ENCODE results near the gene OCIAD1. TPM values are rescaled to one million over a fixed set of nuclear protein-coding genes. Genes with fewer than 3 reads are reported as not detected.
"Not testable (repeated sequence)": the region's sequence is repeated elsewhere in the genome, so short reads cannot be mapped to it uniquely, and the experiment has no call there.

OCIAD1 gene
- total RNA-seq, result 53.0 and 54.4 TPM in 2 replicates

GRCh38 chr4:48830706-48831531, at the start of gene OCIAD1:
Gene OCIAD1 (plus strand): TSS chr4:48831088. CDS start chr4:48832625, 1,537 bp downstream.
- peak; percentile 99 to 100 for DNase-seq (ENCODE audit: low read depth in 2 of 2)

- no peak for DNase-seq (ENCODE audit: low read depth in 2 of 2)
Measured at GRCh38 chr4:48781968-48782367, 48.9 kb upstream of the OCIAD1 start.

DNA sequence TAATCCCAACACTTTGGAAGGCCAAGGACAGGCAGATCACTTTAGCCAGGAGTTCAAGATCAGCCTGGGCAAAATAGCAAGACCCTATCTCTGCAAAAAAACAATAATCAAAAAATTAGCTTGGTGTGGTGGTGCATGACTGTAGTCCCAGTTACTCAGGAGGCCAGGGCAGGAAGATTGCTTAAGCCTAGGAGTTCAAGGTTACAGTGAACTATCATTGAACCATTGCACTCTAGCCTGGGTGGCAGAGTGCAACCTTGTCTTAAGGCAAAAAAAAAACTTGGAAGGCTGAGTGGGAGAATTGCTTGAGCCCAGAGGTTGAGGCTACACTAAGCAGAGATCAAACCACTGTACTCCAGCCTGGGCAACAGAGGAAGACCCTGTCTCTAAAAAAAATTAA, 45.6 kb upstream of the OCIAD1 start:
- no peak for DNase-seq (ENCODE audit: low read depth in 2 of 2)

GRCh38 chr4:48786549-48786948, 44.3 kb upstream of the OCIAD1 start:
- no peak for DNase-seq (ENCODE audit: low read depth in 2 of 2)

GRCh38 chr4:48787056-48787455, 43.8 kb upstream of the OCIAD1 start:
- no peak for DNase-seq (ENCODE audit: low read depth in 2 of 2)

- DNase-seq (ENCODE audit: low read depth in 2 of 2), result no peak
Measured at GRCh38 chr4:48790561-48790960, 40.3 kb upstream of the OCIAD1 start.

- no peak for DNase-seq (ENCODE audit: low read depth in 2 of 2)
Measured at GRCh38 chr4:48791313-48791712, 39.6 kb upstream of the OCIAD1 start.

DNA sequence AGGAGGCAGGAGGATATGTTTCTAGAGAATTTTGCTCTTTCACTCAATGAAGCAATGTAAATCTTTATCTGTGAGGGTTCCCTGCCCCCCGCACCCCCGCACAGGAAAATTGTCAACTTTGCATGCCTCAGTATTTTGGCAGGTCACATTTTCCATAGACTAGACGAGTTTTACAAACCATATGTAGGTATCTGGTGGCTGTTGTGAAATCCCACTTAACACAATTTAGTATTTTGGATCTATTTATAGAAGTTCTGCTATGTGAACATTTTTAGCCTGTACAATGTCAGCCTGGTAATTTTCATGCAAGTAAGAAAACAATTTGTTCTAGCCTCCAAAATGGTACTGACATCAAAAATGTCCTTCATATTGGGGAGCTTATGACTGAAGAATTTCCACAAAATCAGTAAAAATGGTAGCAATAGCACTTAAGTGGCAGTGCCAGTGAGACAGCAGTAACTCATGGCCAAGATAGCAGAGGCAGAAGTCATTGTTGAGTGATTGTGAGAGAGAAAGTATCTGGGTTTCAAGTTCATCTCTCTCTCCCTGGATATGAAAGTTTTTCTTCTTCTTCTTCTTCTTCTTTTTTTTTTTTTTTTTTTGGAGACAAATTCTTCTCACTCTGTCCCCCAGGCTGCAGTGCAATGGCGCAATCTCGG, 38.4 kb upstream of the OCIAD1 start:
- peak in 1 of 2 donors; percentile 46 for DNase-seq (ENCODE audit: low read depth in 2 of 2)

GRCh38 chr4:48795108-48795507, 35.8 kb upstream of the OCIAD1 start:
- DNase-seq (ENCODE audit: low read depth in 2 of 2), result no peak

- DNase-seq (ENCODE audit: low read depth in 2 of 2), result no peak
Measured at GRCh38 chr4:48796191-48796926, 34.5 kb upstream of the OCIAD1 start.

DNA sequence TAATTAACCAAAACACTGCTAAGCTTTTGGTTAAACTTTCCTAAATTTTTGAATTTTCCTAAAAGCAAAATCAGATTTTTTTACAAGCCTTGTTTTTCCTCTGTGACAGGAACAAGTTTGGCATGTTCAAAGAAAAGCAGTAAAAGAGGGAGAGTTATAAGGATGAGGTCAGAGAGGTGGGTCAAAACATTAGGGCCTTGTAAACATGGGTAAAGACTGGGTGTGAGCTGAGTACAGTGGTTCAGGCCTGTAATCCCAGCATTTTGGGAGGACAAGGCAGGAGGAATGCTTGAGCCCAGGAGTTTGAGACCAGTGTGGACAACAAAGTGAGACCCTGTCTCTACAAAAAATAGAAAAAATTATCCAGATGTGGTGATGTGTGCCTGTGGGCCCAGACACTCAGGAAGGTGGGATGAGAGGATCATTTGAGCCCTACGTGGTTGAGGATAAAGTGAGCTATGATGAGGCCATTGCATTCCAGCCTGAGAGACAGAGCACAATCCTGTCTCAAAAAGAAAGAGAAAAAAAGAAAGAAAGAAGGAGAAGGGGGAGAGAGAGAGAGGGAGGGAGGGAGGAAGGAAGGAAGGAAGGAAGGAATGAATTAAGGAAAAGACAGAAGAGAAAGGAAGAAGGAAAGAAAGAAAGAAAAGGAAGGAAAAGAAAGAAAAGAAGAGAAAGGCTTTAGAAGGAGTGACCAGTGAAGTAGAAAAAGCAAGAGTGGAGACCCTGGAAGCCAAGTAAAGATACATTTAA, 33.8 kb upstream of the OCIAD1 start:
- DNase-seq (ENCODE audit: low read depth in 2 of 2), result no peak

DNA sequence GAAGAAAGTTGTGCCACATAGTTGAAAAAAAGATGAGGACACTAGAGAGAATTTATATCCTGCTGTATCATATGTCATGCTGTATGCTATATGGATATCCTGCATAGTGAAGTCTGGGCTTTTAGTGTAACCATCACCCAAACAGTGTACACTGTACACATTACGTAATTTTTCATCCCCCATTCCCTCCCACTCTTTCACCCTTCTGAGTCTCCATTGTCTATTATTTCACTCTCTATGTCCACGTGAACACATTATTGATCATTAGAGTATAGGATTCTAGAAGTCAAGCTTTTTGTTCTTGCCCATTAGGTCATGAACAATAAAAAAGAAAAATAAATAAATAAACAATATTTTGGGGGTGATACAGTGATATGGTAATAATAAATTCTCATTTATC, 32.8 kb upstream of the OCIAD1 start:
- DNase-seq (ENCODE audit: low read depth in 2 of 2), result no peak

GRCh38 chr4:48799157-48799556, 31.7 kb upstream of the OCIAD1 start:
- DNase-seq (ENCODE audit: low read depth in 2 of 2), result no peak

DNA sequence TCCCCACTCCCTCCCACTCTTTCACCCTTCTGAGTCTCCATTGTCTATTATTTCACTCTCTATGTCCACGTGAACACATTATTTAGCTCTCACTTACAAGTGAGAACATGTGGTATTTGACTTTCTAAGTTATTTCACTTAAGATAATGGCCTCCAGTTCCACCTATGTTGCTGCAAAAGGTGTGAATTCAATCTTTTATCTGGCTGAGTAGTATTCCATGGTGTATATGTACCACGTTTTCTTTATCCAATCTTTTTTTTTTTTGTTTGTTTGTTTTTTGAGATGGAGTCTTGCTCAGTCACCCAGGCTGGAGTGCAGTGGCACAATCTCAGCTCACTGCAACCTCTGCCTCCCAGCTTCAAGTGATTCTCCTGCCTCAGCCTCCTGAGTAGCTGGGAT, 30.7 kb upstream of the OCIAD1 start:
- DNase-seq (ENCODE audit: low read depth in 2 of 2), result not testable (repeated sequence)

DNA sequence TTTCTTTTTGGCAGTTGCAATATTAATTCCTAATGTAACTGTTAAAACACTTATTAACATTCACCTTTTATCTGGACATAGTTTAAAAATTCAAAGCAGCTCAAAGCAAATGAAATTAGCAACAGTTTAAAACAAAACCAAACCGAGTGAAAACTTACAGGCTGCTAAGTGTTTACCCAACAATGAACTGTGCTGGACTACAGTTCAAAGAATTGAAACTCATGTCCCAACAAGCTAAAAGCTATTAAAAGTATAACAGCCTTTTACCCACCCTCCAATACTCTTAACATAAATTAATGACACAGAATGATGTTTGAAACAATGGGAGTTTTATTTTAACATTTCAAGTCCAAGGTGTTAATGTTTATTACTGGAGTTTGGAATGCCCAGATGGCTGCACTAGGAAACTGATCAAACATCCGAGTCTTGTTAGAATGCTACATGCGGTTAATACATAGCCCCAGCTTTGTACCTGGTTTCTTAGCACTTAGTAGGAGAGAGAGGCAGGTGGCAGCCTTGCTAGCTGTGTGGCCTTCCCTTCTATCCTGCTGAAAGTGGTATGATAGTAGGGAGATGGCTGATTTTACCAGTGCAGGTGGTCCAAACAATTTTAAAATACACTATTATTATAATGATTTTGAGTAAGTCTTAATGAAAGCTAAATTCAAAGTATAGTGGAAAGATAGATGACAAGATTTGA, 29.7 kb upstream of the OCIAD1 start:
- no peak for DNase-seq (ENCODE audit: low read depth in 2 of 2)

DNA sequence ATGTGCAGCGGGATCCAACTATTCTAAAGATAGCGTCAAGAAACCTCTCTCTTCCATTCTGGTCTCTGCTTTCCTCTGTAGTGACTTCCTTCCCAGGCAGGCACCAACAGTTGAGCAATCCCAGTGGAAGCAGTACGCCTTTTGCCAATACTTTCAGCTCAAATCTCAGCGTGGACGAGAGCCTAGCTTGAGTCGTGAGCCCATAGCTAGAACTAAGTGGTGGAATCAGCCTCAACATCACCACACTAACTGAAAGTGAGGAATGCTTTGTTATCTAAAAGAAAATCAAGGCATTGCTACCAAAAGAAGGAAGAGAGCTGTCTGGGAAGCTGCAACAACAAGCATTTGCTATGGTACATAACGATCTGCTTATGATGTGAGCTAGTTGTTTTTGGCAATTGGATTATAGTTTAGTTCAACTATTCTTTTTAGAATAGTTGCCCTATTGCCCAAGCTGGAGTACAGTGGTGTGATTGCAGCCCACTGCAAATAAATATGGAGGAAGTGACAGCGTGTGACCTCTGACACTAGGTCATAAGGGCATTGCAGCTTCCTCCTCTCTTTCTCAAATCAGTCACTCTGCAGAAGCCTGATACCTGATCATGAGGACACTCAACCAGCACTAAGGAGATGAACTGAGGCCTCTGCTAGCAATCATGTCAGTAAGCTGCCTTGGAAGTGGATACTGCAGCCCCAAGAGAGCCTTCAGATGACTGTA, 26.1 kb upstream of the OCIAD1 start:
- peak in 1 of 2 donors; percentile 69 for DNase-seq (ENCODE audit: low read depth in 2 of 2)

GRCh38 chr4:48812866-48813265, 18.0 kb upstream of the OCIAD1 start:
- DNase-seq (ENCODE audit: low read depth in 2 of 2), result no peak

GRCh38 chr4:48813964-48814363, 16.9 kb upstream of the OCIAD1 start:
- DNase-seq (ENCODE audit: low read depth in 2 of 2), result no peak

GRCh38 chr4:48815483-48815882, 15.4 kb upstream of the OCIAD1 start:
- no peak for DNase-seq (ENCODE audit: low read depth in 2 of 2)

- not testable (repeated sequence) for DNase-seq (ENCODE audit: low read depth in 2 of 2)
Measured at GRCh38 chr4:48816297-48816696, 14.6 kb upstream of the OCIAD1 start.

Measured in lung microvascular endothelial cell (primary cell).